Breast epithelium (tissue), 3 donors: ENCODE data around the gene MAP3K1.

Experiments used
- CTCF ChIP-seq, 3 donors: fragments of 450-650 bp; IDR thresholded peaks; one replicate each; pipeline ENCODE4 v1.5.1; 2016 to 2017; ENCODE audit warnings: antibody characterized with exemption in 3 of 3, mild to moderate bottlenecking in 3 of 3, moderate library complexity in 3 of 3
- POLR2A ChIP-seq: fragments of 450-650 bp; IDR thresholded peaks from one replicate; pipeline ENCODE4 v1.6.1; 2016; ENCODE audit warnings: antibody characterized with exemption, mild to moderate bottlenecking, moderate library complexity
- POLR2AphosphoS5 ChIP-seq, 3 donors: sonication (generic); formaldehyde crosslinking; IDR thresholded peaks; one replicate each; pipeline ENCODE4 v1.6.1; 2017; ENCODE audit warnings: antibody characterized with exemption in 3 of 3

DNA sequence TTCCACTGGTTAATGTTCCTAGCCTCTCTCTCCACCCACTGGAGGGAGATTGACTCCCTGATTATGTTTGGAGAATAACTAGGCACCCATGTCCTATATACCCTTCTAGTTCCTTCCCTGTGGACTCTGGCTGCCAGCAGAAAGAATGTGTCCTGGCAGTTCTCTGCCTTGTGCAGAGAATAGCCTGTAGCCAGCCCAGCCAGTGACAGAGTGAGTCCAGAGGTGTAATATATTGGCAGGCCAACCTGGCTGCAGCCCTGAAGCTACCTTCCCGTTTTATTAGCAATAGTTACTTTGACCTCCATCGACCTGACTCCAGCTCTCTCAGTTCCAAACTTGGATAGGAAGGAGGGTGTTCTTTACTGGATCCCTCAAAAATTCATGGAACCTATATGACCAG, 102.2 kb downstream of the MAP3K1 start:
- TF ChIP-seq CTCF (IDR thresholded peaks at IDR 0.05) (no peak), POLR2AphosphoS5 (IDR thresholded peaks at IDR 0.05) (no peak), POLR2A (no peak)
